Sigmoid colon (tissue), 4 donors: ENCODE data around the gene LRRFIP2.

Source experiments
- EP300 ChIP-seq, 4 donors: sonication (generic); formaldehyde crosslinking; IDR thresholded peaks; one replicate each; pipeline ENCODE4 v1.6.1; 2017; ENCODE audit warnings: antibody characterized with exemption in 4 of 4
- POLR2A ChIP-seq, 2 donors: fragments of 450-650 bp; IDR thresholded peaks; one replicate each; pipeline ENCODE4 v1.6.1; 2016; ENCODE audit warnings: antibody characterized with exemption in 2 of 2, mild to moderate bottlenecking in 2 of 2, moderate library complexity in 2 of 2
- POLR2AphosphoS5 ChIP-seq, 4 donors: sonication (generic); formaldehyde crosslinking; IDR thresholded peaks; one replicate each; pipeline ENCODE4 v1.6.1; 2017; ENCODE audit warnings: antibody characterized with exemption in 4 of 4
- TF ChIP-seq, protein P1 (sequence below), 4 experiments: fragments of 450-650 bp in 3 of 4; fragments of 200-600 bp in 1 of 4; IDR thresholded peaks; one replicate each; pipeline ENCODE4 v1.5.1; 2016 to 2019; ENCODE audit warnings: antibody characterized with exemption in 4 of 4, mild to moderate bottlenecking in 3 of 4, moderate library complexity in 2 of 4

DNA sequence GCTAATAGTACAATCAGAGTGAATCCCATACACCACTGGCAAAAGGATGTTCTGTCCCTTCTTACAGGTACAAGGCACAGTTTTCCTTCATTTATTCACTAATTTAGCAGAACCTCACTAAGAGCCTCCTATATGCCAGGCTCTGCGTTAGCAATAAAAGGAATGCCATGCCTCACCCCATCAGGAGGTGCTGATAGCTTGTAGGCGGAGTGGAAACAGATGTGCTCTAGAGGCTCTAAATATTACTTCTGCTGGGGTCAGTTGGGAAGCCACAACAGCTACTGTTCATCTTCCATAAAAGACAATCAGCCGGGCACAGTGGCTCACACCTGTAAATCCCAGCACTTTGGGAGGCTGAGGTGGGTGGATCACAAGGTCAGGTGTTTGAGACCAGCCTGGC lies 156.7 kb downstream of the LRRFIP2 start:
- TF ChIP-seq, protein P1, sequence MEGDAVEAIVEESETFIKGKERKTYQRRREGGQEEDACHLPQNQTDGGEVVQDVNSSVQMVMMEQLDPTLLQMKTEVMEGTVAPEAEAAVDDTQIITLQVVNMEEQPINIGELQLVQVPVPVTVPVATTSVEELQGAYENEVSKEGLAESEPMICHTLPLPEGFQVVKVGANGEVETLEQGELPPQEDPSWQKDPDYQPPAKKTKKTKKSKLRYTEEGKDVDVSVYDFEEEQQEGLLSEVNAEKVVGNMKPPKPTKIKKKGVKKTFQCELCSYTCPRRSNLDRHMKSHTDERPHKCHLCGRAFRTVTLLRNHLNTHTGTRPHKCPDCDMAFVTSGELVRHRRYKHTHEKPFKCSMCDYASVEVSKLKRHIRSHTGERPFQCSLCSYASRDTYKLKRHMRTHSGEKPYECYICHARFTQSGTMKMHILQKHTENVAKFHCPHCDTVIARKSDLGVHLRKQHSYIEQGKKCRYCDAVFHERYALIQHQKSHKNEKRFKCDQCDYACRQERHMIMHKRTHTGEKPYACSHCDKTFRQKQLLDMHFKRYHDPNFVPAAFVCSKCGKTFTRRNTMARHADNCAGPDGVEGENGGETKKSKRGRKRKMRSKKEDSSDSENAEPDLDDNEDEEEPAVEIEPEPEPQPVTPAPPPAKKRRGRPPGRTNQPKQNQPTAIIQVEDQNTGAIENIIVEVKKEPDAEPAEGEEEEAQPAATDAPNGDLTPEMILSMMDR (IDR thresholded peaks at IDR 0.05) = no peak
- TF ChIP-seq POLR2A (IDR thresholded peaks at IDR 0.05) = no peak
- no peak for TF ChIP-seq EP300 (IDR thresholded peaks at IDR 0.05)
- no peak for TF ChIP-seq POLR2AphosphoS5 (IDR thresholded peaks at IDR 0.05)
